GM13977 (cell line): Measurements from ENCODE around the gene SUSD1.

ENCODE experiments used
- DNase-seq: peaks from one replicate; pipeline ENCODE4 v3.0.0; 2012; ENCODE audit warnings: low spot score
- CTCF ChIP-seq: IDR thresholded peaks from 2 replicates; pipeline ENCODE4 v1.5.1; 2012; ENCODE audit warnings: mild to moderate bottlenecking, control low read depth; ENCODE audit not compliant: insufficient read depth; ENCODE audit errors: extremely low read depth, missing control alignments
- in situ Hi-C: fragments of 300-500 bp; cut with MboI; formaldehyde crosslinking; loops from one replicate; pipeline ENCODE4 v1.12.0; 2022; ENCODE audit warnings: low sequenced_read_pairs, low pct_unique_long_range_greater_than_20kb, mixed read lengths, inconsistent platforms; ENCODE audit not compliant: unreplicated experiment

SUSD1 gene

GRCh38 chr9:112175796-112176315 lies 759 bp upstream of the SUSD1 start:
- in situ Hi-C loops: no loop called here
- no peak for DNase-seq
- no peak for TF ChIP-seq CTCF

- DNase-seq: peak; percentile 91
- no peak for TF ChIP-seq CTCF
- in situ Hi-C loops: no loop called here
Observed at GRCh38 chr9:112174222-112174964, 704 bp downstream of the SUSD1 start.

- TF ChIP-seq CTCF: no peak
- in situ Hi-C loops: no loop called here
- DNase-seq: no peak
Observed at GRCh38 chr9:112173489-112174221, 1.4 kb downstream of the SUSD1 start.

GRCh38 chr9:112170968-112171367 lies 4.1 kb downstream of the SUSD1 start:
- no peak for DNase-seq
- in situ Hi-C loops: no loop called here
- TF ChIP-seq CTCF: no peak

GRCh38 chr9:112170235-112170634 lies 4.9 kb downstream of the SUSD1 start:
- in situ Hi-C loops: no loop called here
- no peak for DNase-seq
- TF ChIP-seq CTCF: no peak

- DNase-seq: no peak
- in situ Hi-C loops: no loop called here
- no peak for TF ChIP-seq CTCF
Observed at GRCh38 chr9:112169368-112169767, 5.7 kb downstream of the SUSD1 start.
